Spleen (tissue), 11 donors: ENCODE data around the gene MARCHF2. TPM values are rescaled to one million over a fixed set of nuclear protein-coding genes. Genes with fewer than 3 reads are reported as not detected.
A peak's percentile ranks its signal among the peaks of the same experiment; 100 is the strongest.
"Not testable (repeated sequence)": the region's sequence is repeated elsewhere in the genome, so short reads cannot be mapped to it uniquely, and the experiment has no call there.

Experiments
- DNase-seq: peaks from one replicate; pipeline ENCODE4 v3.0.0-alpha.2; 2020
- H3K27ac ChIP-seq, 8 donors: fragments of 200-600 bp; sonication (generic) in 7 of 8; 1 replicate in 4 of 8; 2 replicates in 4 of 8; pipeline versions ENCODE4 v1.5.0 to v1.8.0; 2016 to 2021; ENCODE audit warnings: inconsistent platforms in 4 of 8, mild to moderate bottlenecking in 4 of 8, moderate library complexity in 1 of 8
- H3K27me3 ChIP-seq, 7 donors: fragments of 200-600 bp; sonication (generic) in 6 of 7; replicated peaks in 1 of 7; 1 replicate in 4 of 7; 2 replicates in 3 of 7; pipeline versions ENCODE4 v1.5.0 to v1.8.0; 2016 to 2021; ENCODE audit warnings: inconsistent platforms in 3 of 7, mild to moderate bottlenecking in 1 of 7
- H3K36me3 ChIP-seq, 6 donors: fragments of 200-600 bp; sonication (generic) in 5 of 6; 1 replicate in 4 of 6; 2 replicates in 2 of 6; pipeline versions ENCODE4 v1.5.0 to v1.8.0; 2016 to 2021; ENCODE audit warnings: inconsistent platforms in 2 of 6
- H3K4me1 ChIP-seq, 6 donors: fragments of 200-600 bp; sonication (generic) in 5 of 6; 1 replicate in 3 of 6; 2 replicates in 3 of 6; pipeline versions ENCODE4 v1.5.0 to v1.8.0; 2016 to 2021; ENCODE audit warnings: inconsistent platforms in 3 of 6
- H3K4me3 ChIP-seq, 8 donors: fragments of 200-600 bp; sonication (generic) in 7 of 8; 1 replicate in 4 of 8; 2 replicates in 4 of 8; pipeline versions ENCODE4 v1.5.0 to v1.8.0; 2016 to 2021; ENCODE audit warnings: inconsistent platforms in 4 of 8, mild to moderate bottlenecking in 4 of 8, moderate library complexity in 2 of 8
- H3K9me3 ChIP-seq, 8 donors: fragments of 200-600 bp; sonication (generic) in 7 of 8; 1 replicate in 4 of 8; 2 replicates in 4 of 8; pipeline versions ENCODE4 v1.5.0 to v1.8.0; 2016 to 2021; ENCODE audit warnings: inconsistent platforms in 4 of 8
- POLR2A ChIP-seq, 3 donors: fragments of 450-650 bp; IDR thresholded peaks; one replicate each; pipeline ENCODE4 v1.5.1; 2017; ENCODE audit warnings: antibody characterized with exemption in 3 of 3, mild to moderate bottlenecking in 1 of 3
- POLR2AphosphoS5 ChIP-seq, 3 donors: sonication (generic); formaldehyde crosslinking; IDR thresholded peaks; one replicate each; pipeline ENCODE4 v1.5.1; 2017; ENCODE audit warnings: antibody characterized with exemption in 3 of 3
- WGBS, 5 donors: extraction: QIAGEN DNeasy Blood & Tissue Kit in 3 of 5; methylation state at CpG; one replicate each; pipeline versions ENCODE4 v1.1.5 to v1.1.7; 2013 to 2018; 5-methylcytosine and 5-hydroxymethylcytosine counted together
- intact Hi-C: fragments of 100-400 bp; cut with DNase I; formaldehyde crosslinking; loops from one replicate; pipeline ENCODE4 v1.15.0; 2023; ENCODE audit warnings: low total_unique reads
- polyA plus RNA-seq, 3 donors: library from polyadenylated mRNA; stranded (reverse); fragments of 200-250 nt; gene quantifications; one replicate each; pipeline ENCODE4 v1.2.1, GENCODE V29; 2013
- total RNA-seq, 7 donors: library from RNA; depleted of rRNA in 3 of 7; stranded (reverse); fragments of >200 nt in 3 of 7; fragmentation: NEBNext Ultra II Directional in 4 of 7; extraction: Animal tissue kit (Norgen Biotek cat#: 25700) in 4 of 7; gene quantifications; one replicate each; pipeline versions ENCODE4 v1.1.0 to v1.2.1, GENCODE V29; 2016 to 2021
- TF ChIP-seq, protein P1 (sequence below), 11 experiments: fragments of 200-600 bp in 7 of 11; fragments of 450-650 bp in 4 of 11; sonication (generic) in 4 of 11; IDR thresholded peaks in 8 of 11; conservative IDR thresholded peaks in 3 of 11; 1 replicate in 7 of 11; 2 replicates in 4 of 11; pipeline versions ENCODE4 v1.4.0 to v1.8.0; 2016 to 2021; ENCODE audit warnings: antibody characterized with exemption in 11 of 11, inconsistent platforms in 4 of 11, mild to moderate bottlenecking in 1 of 11
- donor health status: healthy with polysubstance abuse.
- donor health status: DM: no; HTN: no; CAD: no; lungs with moderate emphysema.
- donor health status: DM: no; HTN: no; CAD: no.
- donor health status: Bipolar disorder and iron deficiency.
- donor health status: healthy.
- donor health status: DM: no; HTN: no; CAD: no.
- donor health status: DM: yes; HTN: yes; CAD: no.

Gene MARCHF2
- total and polyA plus RNA-seq, 10 donors: 33.4 to 212 (median 67.2) TPM

DNA sequence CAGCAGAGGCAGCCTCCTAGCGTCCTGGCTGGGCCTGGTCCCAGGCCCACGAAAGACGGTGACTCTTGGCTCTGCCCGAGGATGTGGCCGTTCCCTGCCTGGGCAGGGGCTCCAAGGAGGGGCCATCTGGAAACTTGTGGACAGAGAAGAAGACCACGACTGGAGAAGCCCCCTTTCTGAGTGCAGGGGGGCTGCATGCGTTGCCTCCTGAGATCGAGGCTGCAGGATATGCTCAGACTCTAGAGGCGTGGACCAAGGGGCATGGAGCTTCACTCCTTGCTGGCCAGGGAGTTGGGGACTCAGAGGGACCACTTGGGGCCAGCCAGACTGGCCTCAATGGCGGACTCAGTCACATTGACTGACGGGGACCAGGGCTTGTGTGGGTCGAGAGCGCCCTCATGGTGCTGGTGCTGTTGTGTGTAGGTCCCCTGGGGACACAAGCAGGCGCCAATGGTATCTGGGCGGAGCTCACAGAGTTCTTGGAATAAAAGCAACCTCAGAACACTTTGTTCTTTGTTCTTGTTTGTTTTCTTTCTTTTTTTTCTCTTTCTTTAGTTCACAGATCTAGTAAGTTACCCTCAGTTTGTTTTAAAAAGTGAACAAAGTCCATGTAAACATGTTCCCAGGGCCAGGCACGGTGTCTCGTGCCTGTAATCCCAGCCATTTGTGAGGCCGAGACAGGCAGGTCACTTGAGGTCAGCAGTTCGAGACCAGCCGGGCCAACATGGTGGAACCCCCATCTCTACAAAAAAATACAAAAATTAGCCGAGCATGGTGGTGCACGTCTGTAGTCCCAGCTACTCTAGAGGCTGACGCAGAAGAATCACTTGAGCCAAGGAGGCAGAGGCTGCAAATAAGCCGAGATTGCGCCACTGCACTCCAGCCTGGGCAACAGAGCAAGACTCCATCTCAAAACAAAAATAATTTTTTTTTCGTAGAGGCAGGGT, 39.0 kb upstream of the MARCHF2 start:
- peaks cover 0 to under 1% (median 0%) of the 10 kb centered on the region in 7 donors for H3K27me3 ChIP-seq
- peaks cover 0 to 2% (median 0%) of the 10 kb centered on the region in 8 donors for H3K9me3 ChIP-seq
- H3K4me3 ChIP-seq: no peak overlapping the region
- TF ChIP-seq POLR2AphosphoS5 (IDR thresholded peaks at IDR 0.05): peak in 1 of 3 donors; percentile 13
- TF ChIP-seq, protein P1, sequence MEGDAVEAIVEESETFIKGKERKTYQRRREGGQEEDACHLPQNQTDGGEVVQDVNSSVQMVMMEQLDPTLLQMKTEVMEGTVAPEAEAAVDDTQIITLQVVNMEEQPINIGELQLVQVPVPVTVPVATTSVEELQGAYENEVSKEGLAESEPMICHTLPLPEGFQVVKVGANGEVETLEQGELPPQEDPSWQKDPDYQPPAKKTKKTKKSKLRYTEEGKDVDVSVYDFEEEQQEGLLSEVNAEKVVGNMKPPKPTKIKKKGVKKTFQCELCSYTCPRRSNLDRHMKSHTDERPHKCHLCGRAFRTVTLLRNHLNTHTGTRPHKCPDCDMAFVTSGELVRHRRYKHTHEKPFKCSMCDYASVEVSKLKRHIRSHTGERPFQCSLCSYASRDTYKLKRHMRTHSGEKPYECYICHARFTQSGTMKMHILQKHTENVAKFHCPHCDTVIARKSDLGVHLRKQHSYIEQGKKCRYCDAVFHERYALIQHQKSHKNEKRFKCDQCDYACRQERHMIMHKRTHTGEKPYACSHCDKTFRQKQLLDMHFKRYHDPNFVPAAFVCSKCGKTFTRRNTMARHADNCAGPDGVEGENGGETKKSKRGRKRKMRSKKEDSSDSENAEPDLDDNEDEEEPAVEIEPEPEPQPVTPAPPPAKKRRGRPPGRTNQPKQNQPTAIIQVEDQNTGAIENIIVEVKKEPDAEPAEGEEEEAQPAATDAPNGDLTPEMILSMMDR (IDR thresholded peaks at IDR 0.05 in 8 of 11, conservative IDR thresholded peaks at IDR 0.05 in 3 of 11): no peak
- no peak for DNase-seq
- intact Hi-C loops: no loop called here
- WGBS, 5 donors: 86 to 94% (median 90%) methylated on average over 20 to 26 of the region's 26 CpGs
- H3K36me3 ChIP-seq: peaks cover 0 to 51% (median 13%) of the 10 kb centered on the region in 6 donors
- H3K4me1 ChIP-seq: peaks cover 0 to 33% (median 15%) of the 10 kb centered on the region in 6 donors
- H3K27ac ChIP-seq: no peak overlapping the region

DNA sequence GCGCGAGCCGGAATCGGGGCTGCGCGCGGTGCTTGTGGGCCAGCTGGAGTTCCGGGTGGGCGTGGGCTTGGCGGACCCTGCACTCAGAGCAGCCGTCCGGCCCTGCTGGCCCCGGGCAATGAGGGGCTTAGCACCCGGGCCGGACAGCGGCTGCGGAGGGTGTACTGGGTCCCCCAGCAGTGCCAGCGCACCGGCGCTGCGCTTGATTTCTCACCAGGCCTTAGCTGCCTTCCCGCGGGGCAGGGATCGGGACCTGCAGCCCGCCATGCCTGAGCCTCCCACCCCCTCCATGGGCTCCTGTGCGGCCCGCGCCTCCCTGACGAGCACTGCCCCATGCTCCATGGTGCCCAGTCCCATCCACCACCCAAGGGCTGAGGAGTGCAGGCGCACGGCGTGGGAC, 37.3 kb upstream of the MARCHF2 start:
- H3K27me3 ChIP-seq, intact Hi-C loops, H3K27ac ChIP-seq, H3K4me3 ChIP-seq, DNase-seq, H3K9me3 ChIP-seq: not testable (repeated sequence)
- 91 to 100% (median 98%) methylated on average over 15 to 32 of the region's 32 CpGs for WGBS, 5 donors
- Histone ChIP-seq H3K36me3 (peaks cover 0 to 55% (median 13%) of the 10 kb centered on the region in 6 donors), H3K4me1 (peaks cover 0 to 17% (median 8%) of the 10 kb centered on the region in 6 donors)

DNA sequence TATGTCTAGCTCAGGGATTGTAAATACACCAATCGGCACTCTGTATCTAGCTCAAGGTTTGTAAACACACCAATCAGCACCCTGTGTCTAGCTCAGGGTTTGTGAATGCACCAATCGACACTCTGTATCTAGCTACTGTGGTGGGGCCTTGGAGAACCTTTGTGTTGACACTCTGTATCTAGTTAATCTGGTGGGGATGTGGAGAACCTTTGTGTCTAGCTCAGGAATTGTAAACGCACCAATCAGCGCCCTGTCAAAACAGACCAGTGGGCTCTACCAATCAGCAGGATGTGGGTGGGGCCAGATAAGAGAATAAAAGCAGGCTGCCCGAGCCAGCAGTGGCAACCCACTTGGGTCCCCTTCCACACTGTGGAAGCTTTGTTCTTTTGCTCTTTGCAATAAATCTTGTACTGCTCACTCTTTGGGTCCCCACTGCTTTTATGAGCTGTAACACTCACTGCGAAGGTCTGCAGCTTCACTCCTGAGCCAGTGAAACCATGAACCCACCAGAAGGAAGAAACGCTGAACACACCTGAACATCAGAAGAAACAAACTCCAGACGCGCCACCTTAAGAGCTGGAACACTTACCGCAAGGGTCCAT, 36.6 kb upstream of the MARCHF2 start:
- H3K9me3 ChIP-seq, intact Hi-C loops, H3K4me3 ChIP-seq, H3K27ac ChIP-seq, DNase-seq, H3K27me3 ChIP-seq: not testable (repeated sequence)
- peaks cover 0 to 10% (median 2%) of the 10 kb centered on the region in 6 donors for H3K4me1 ChIP-seq
- WGBS, 5 donors: 86 to 96% (median 91%) methylated on average over 9 to 10 of the region's 10 CpGs
- H3K36me3 ChIP-seq: peaks cover 0 to 55% (median 13%) of the 10 kb centered on the region in 6 donors

DNA sequence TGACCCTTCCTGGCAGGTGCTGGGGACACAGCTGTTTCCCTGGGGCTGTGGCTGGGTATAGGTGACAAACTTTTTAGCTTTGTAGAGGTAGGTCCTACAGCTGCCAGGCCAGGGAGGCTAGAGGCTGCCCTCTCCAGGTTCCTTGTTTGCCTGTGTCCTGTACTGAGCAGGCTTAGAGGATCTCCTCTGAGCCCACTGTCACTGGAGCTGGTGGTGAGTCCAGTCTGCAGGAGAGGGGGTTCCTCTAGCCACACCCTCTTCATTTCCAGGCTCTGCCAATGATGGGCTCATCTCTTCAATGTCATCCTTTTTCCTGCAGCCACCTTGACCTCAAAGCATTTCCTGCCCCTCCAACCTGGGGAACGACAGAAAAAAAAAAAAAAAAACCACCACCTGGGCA, 35.5 kb upstream of the MARCHF2 start:
- Histone ChIP-seq H3K27me3 (no peaks in the 10 kb centered on the region), H3K36me3 (peaks cover 0 to 52% (median 13%) of the 10 kb centered on the region in 6 donors), H3K4me1 (peaks cover 0 to 7% (median 0%) of the 10 kb centered on the region in 6 donors), H3K9me3 (peaks cover 0 to 9% (median 0%) of the 10 kb centered on the region in 8 donors), H3K4me3 (no peak overlapping the region), H3K27ac (no peak overlapping the region)
- no peak for TF ChIP-seq POLR2A (IDR thresholded peaks at IDR 0.05)
- no peak for TF ChIP-seq POLR2AphosphoS5 (IDR thresholded peaks at IDR 0.05)
- TF ChIP-seq, protein P1 (IDR thresholded peaks at IDR 0.05 in 8 of 11, conservative IDR thresholded peaks at IDR 0.05 in 3 of 11): no peak
- 0 to 43% (median 27%) methylated on average over 1 of the region's 1 CpG for WGBS, 5 donors
- no peak for DNase-seq
- intact Hi-C loops: no loop called here

DNA sequence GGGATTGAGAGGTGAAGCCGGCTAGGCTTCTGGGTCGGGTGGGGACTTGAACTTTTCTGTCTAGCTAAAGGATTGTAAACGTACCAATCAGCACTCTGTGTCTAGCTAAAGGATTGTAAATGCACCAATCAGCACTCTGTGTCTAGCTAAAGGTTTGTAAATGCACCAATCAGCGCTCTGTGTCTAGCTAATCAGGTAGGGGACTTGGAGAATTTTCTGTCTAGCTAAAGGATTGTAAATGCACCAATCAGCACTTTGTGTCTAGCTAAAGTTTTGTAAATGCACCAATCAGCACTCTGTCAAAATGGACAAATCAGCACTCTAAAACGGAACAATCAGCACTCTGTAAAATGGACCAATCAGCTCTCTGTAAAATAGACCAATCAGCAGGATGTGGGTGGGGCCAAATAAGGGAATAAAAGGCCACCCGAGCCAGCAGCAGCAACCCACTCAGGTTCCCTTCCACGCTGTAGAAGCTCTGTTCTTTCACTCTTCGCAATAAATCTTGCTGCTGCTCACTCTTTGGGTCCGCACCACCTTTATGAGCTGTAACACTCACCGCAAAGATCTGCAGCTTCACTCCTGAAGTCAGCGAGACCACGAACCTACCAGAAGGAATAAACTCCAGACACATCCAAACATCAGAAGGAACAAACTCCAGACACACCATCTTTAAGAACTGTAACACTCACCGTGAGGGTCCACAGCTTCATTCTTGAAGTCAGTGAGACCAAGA, 33.8 kb upstream of the MARCHF2 start:
- H3K9me3 ChIP-seq, H3K27me3 ChIP-seq, intact Hi-C loops, H3K4me1 ChIP-seq, H3K4me3 ChIP-seq, H3K27ac ChIP-seq, DNase-seq: not testable (repeated sequence)
- H3K36me3 ChIP-seq: peaks cover 0 to 35% (median 5%) of the 10 kb centered on the region in 6 donors
- WGBS, 5 donors: 92 to 97% (median 95%) methylated on average over 13 of the region's 13 CpGs

DNA sequence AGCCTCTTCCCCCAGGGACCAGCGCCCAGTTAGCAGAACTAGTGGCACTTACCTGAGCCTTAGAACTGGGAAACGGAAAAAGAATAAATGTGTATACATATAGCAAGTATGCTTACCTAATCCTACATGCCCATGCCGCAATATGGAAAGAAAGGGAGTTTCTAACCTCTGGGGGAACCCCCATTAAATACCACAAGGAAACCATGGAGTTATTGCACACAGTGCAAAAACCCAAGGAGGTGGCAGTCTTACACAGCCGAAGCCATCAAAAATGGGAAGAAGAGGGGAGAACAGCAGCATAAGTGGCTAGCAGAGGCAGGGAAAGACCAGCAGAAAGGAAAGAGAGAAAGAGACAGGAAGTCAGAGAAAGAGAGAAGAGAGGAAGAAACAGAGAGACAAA, 28.5 kb upstream of the MARCHF2 start:
- H3K9me3 ChIP-seq, H3K36me3 ChIP-seq, H3K4me3 ChIP-seq, DNase-seq, intact Hi-C loops, H3K27me3 ChIP-seq: not testable (repeated sequence)
- Histone ChIP-seq H3K4me1 (peaks cover 5 to 34% (median 17%) of the 10 kb centered on the region in 6 donors), H3K27ac (peak overlapping the region in 4 of 8 donors; percentile 10 to 60 (median 53))
- WGBS, 5 donors: 50 to 72% (median 65%) methylated on average over 4 of the region's 4 CpGs

DNA sequence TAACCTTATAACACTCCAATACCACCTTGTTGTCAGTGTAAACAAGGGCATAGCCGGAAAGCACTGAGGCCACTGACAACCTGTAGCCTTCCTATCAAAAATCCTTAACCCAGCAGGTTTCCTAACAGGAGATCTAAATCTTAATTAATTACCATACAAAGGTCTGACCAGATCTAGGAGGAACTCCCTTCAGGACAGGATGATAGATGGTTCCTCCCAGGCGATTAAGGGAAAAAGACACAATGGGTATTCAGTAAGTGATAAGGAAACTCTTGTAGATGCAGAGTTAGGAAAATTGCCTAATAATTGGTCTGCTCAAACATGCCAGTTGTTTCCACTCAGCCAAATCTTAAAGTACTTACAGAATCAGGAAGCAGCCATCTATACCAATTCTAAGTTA, 28.0 kb upstream of the MARCHF2 start:
- H3K27me3 ChIP-seq, DNase-seq, intact Hi-C loops, H3K4me3 ChIP-seq, H3K36me3 ChIP-seq, H3K9me3 ChIP-seq: not testable (repeated sequence)
- 45 to 59% (median 54%) methylated on average over 2 of the region's 2 CpGs for WGBS, 5 donors
- peak overlapping the region in 5 of 8 donors; percentile 10 to 60 (median 48) for H3K27ac ChIP-seq
- H3K4me1 ChIP-seq: peaks cover 5 to 37% (median 18%) of the 10 kb centered on the region in 6 donors

DNA sequence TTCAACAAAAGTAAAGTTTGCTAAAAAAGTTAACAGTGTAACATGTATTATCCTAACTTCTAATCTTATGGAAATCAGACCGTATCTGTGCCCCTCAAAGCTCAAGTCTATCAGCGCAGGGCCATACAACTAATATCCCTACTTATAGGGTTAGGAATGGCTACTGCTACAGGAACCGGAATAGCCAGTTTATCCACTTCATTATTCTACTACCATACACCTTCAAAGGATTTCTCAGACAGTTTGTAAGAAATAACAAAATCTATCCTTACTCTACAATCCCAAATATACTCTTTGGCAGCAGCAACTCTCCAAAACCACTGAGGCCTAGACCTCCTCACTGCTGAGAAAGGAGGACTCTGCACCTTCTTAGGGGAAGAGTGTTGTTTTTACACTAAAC, 27.5 kb upstream of the MARCHF2 start:
- peak overlapping the region in 5 of 8 donors; percentile 10 to 60 (median 48) for H3K27ac ChIP-seq
- DNase-seq, H3K36me3 ChIP-seq, intact Hi-C loops, H3K4me3 ChIP-seq, H3K9me3 ChIP-seq, H3K27me3 ChIP-seq: not testable (repeated sequence)
- 83 to 93% (median 91%) methylated on average over 3 of the region's 3 CpGs for WGBS, 5 donors
- H3K4me1 ChIP-seq: peaks cover 5 to 37% (median 18%) of the 10 kb centered on the region in 6 donors
